Dendritic cell treated with granulocyte-macrophage colony-stimulating factor and Interleukin-4, amounts not matched to agents 40 ng/mL and 50 ng/mL, for 4 days (primary cell): ENCODE measurements around the gene NEDD4.
"Not testable (repeated sequence)": the region's sequence is repeated elsewhere in the genome, so short reads cannot be mapped to it uniquely, and the experiment has no call there.

Experiments used
- H3K27ac Mint-ChIP-seq: one replicate; pipeline ENCODE4 v1.8.0; 2022; ENCODE audit warnings: mild to moderate bottlenecking, mixed read lengths
- H3K27me3 Mint-ChIP-seq: one replicate; pipeline ENCODE4 v1.8.0; 2022; ENCODE audit warnings: mild to moderate bottlenecking, mixed read lengths
- H3K36me3 Mint-ChIP-seq: one replicate; pipeline ENCODE4 v1.8.0; 2022; ENCODE audit warnings: low read depth, mixed read lengths
- H3K4me1 Mint-ChIP-seq: one replicate; pipeline ENCODE4 v1.8.0; 2022; ENCODE audit warnings: low read depth, mixed read lengths
- H3K4me3 Mint-ChIP-seq: one replicate; pipeline ENCODE4 v1.8.0; 2022; ENCODE audit warnings: mild to moderate bottlenecking, moderate library complexity, mixed read lengths
- H3K9me3 Mint-ChIP-seq: one replicate; pipeline ENCODE4 v1.8.0; 2022; ENCODE audit warnings: mixed read lengths
- intact Hi-C: fragments of 100-400 bp; cut with micrococcal nuclease; formaldehyde crosslinking; loops from one replicate; pipeline ENCODE4 v1.15.0; 2022

The NEDD4 gene

DNA sequence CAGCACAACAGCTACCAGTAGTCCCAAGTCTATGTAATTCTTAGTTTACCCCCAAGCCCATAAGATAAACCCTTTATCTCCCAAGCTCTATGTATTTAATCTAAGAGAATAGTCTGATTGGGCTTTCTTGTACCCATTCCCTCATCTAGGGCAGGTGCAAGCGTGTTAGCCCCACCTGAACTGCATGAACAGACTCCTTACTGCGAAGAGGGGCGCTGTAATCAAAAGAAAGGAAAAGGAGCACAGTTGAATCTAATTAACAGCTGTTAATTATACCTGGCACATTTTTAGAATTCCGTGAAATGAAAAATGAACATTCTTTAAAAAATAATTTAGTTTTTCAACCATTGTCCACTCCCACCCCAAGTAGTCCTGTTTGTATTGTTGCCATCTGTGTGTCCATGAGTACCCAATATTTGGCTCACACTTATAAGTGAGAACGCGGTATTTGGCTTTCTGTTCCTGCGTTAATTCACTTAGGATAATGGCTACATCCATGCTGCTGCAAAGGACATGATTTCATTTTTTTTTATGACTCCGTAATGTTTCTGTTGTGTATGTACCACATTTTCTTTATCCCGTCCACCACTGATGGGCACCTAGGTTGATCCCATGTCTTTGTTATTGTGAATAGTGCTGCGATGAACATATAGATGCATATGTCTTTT lies 26.5 kb upstream of the NEDD4 start:
- Mint-ChIP-seq H3K4me1 (no peaks in the 10 kb centered on the region), H3K27me3 (no peaks in the 10 kb centered on the region), H3K9me3 (peaks cover 14% of the 10 kb centered on the region), H3K27ac (no peak overlapping the region), H3K36me3 (no peaks in the 10 kb centered on the region), H3K4me3 (no peak overlapping the region)
- intact Hi-C loops: no loop called here

GRCh38 chr15:56019060-56019793 lies 25.8 kb upstream of the NEDD4 start:
- intact Hi-C loops: no loop called here
- no peak overlapping the region for H3K4me3 Mint-ChIP-seq
- no peaks in the 10 kb centered on the region for H3K4me1 Mint-ChIP-seq
- H3K27me3 Mint-ChIP-seq: no peaks in the 10 kb centered on the region
- no peak overlapping the region for H3K27ac Mint-ChIP-seq
- no peaks in the 10 kb centered on the region for H3K36me3 Mint-ChIP-seq
- H3K9me3 Mint-ChIP-seq: peaks cover 14% of the 10 kb centered on the region

DNA sequence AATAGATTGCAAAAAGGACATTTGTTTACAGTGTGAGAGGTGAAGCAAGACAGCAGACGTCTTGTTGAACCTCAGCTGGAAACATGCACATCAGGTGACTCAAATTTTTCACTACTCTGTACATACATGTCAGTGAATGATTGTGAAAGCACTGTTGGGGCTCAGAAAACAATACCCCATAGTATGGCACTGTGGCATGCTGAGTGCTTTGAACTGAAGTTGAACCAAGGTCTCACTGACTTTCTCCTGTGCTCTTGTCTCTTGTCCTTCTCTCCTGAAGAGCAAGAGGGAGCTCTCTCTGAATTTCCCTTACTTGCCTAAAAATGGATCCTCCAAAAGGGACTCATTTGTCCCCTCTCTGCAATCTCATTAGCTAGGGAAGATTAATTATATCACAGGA lies 24.5 kb upstream of the NEDD4 start:
- no peaks in the 10 kb centered on the region for H3K36me3 Mint-ChIP-seq
- H3K9me3 Mint-ChIP-seq: peaks cover 27% of the 10 kb centered on the region
- H3K27me3 Mint-ChIP-seq: no peaks in the 10 kb centered on the region
- intact Hi-C loops: no loop called here
- no peak overlapping the region for H3K4me3 Mint-ChIP-seq
- H3K4me1 Mint-ChIP-seq: no peaks in the 10 kb centered on the region
- H3K27ac Mint-ChIP-seq: no peak overlapping the region

DNA sequence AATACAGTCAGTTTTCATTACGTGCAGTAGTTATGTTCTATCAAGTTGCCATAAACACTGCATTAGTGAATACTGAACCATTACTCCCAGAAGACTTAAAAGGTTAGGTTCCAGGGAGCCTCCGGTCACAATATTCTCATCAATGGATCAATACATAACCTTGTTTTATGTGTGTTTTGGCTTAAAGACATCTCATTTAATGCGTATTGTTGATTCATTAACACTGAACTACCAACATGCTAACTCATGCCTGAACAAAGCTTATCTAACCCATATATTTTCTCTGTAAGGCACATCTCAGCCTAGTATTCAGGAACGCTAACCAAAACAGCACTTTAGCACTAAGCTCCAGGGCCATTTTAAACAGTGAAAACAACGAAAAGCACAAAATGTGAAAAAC lies 24.1 kb upstream of the NEDD4 start:
- no peaks in the 10 kb centered on the region for H3K4me1 Mint-ChIP-seq
- H3K4me3 Mint-ChIP-seq: no peak overlapping the region
- intact Hi-C loops: no loop called here
- H3K9me3 Mint-ChIP-seq: peaks cover 31% of the 10 kb centered on the region
- no peak overlapping the region for H3K27ac Mint-ChIP-seq
- H3K36me3 Mint-ChIP-seq: no peaks in the 10 kb centered on the region
- H3K27me3 Mint-ChIP-seq: no peaks in the 10 kb centered on the region

DNA sequence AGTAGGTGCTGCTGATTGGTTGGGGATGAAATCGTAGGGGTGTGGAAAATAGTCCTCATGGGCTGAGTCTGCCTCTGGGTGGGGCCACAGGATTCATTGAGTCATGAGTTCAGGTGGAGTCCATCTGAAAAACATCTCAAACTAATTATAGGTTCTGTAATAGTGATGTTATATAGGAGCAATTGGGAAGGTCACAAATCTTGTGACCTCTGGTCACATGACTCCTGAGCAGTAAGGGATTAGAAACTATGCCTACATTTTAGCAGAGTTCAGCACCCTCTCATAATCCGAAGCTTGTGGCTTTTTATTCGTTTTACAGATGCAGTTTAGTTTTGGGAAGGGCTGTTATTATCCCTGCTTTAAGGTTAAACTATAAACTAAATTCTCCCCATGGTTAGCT lies 22.9 kb upstream of the NEDD4 start:
- H3K27ac Mint-ChIP-seq: no peak overlapping the region
- no peaks in the 10 kb centered on the region for H3K27me3 Mint-ChIP-seq
- no peaks in the 10 kb centered on the region for H3K4me1 Mint-ChIP-seq
- H3K4me3 Mint-ChIP-seq: no peak overlapping the region
- no peaks in the 10 kb centered on the region for H3K36me3 Mint-ChIP-seq
- intact Hi-C loops: no loop called here
- H3K9me3 Mint-ChIP-seq: peaks cover 31% of the 10 kb centered on the region

DNA sequence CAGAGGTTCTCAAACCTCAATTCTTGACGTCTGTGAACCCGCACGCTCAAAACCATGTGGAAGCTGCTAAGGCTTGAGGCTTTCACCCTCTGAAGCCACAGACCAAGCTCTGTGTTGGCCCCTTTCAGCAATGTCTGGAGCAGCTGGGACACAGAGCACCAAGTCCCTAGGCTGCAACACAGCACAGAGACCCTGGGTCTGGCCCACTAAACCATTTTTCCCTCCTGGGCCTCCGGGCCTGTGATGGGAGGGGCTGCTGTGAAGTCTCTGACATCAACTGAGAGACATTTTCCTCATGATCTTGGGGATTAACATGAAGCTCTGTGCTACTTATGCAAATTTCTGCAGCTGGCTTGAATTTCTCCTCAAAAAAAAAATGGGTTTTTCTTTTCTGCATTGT lies 21.3 kb upstream of the NEDD4 start:
- Mint-ChIP-seq H3K27ac (no peak overlapping the region), H3K9me3 (peaks cover 31% of the 10 kb centered on the region), H3K4me3 (no peak overlapping the region), H3K4me1 (no peaks in the 10 kb centered on the region), H3K27me3 (no peaks in the 10 kb centered on the region), H3K36me3 (no peaks in the 10 kb centered on the region)
- intact Hi-C loops: no loop called here

DNA sequence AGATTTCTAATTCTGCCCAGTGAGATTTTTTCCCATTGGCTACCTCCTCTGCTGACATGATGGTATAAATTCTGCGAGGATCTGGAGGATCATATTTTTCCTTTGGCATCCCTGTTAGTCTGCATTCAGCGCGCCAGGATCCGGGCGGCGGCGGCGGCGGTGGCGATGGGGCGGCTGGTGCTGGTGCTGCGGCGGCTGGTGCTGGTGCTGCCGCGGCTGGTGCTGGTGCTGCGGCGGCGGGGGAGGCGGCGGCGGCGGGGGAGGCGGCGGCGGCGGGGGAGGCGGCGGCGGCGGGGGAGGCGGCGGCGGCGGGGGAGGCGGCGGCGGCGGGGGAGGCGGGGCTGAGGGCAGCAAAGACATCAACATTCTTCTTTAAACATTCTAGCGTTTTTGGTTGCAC lies 13.6 kb upstream of the NEDD4 start:
- H3K36me3 Mint-ChIP-seq, H3K4me1 Mint-ChIP-seq, H3K4me3 Mint-ChIP-seq, H3K27me3 Mint-ChIP-seq, H3K9me3 Mint-ChIP-seq, intact Hi-C loops, H3K27ac Mint-ChIP-seq: not testable (repeated sequence)

- H3K4me3 Mint-ChIP-seq, H3K36me3 Mint-ChIP-seq, intact Hi-C loops, H3K27me3 Mint-ChIP-seq, H3K27ac Mint-ChIP-seq, H3K4me1 Mint-ChIP-seq, H3K9me3 Mint-ChIP-seq: not testable (repeated sequence)
Measured at GRCh38 chr15:56006371-56006770, 13.0 kb upstream of the NEDD4 start.

DNA sequence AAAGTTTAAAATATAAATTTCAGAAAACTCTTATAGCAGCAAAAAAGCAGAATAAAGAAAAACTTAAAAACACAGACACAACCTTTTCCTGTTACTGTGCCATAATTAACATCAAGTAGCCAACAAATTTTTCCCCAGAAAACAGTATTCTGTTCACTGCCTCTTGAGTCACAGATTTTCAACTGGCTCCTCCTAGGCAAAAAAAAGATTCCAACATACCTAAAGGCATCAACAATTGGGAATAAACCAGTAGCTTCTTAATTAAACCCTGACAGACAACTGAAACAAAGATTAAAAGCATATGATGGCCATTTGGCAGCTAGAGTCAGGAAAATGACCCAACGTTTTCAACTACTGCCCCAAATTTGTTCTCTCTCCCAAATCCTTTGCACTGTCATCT lies 10.9 kb upstream of the NEDD4 start:
- H3K4me1 Mint-ChIP-seq, H3K36me3 Mint-ChIP-seq, H3K9me3 Mint-ChIP-seq, intact Hi-C loops, H3K27me3 Mint-ChIP-seq, H3K27ac Mint-ChIP-seq, H3K4me3 Mint-ChIP-seq: not testable (repeated sequence)

- H3K9me3 Mint-ChIP-seq, H3K36me3 Mint-ChIP-seq, H3K27me3 Mint-ChIP-seq, H3K4me1 Mint-ChIP-seq, H3K27ac Mint-ChIP-seq, intact Hi-C loops, H3K4me3 Mint-ChIP-seq: not testable (repeated sequence)
Measured at GRCh38 chr15:56003777-56004176, 10.4 kb upstream of the NEDD4 start.

DNA sequence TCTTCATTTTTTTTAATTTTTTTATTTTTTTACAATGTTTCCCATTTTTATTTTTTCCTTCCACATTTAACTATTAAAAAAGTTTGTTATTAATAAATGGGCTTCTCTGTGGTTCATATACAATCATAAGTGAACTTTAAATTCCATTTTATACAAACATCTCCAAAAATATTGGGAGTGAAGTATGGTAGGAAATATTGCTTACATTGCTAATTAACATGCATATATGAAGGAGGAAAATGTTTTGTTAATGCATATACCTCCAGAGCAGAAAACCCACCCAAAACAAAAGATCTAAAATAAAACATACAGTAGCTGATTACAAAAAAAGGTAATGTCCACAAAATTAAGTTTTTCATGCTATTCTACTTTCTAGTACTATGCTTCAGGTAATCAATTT lies 9.9 kb upstream of the NEDD4 start:
- H3K27me3 Mint-ChIP-seq, H3K36me3 Mint-ChIP-seq, H3K4me1 Mint-ChIP-seq, H3K9me3 Mint-ChIP-seq, H3K4me3 Mint-ChIP-seq, intact Hi-C loops, H3K27ac Mint-ChIP-seq: not testable (repeated sequence)

- Mint-ChIP-seq H3K27ac (no peak overlapping the region), H3K4me1 (no peaks in the 10 kb centered on the region)
- intact Hi-C loops: no loop called here
Measured at GRCh38 chr15:56001471-56002078, 8.2 kb upstream of the NEDD4 start.

GRCh38 chr15:55999658-56000057 lies 6.2 kb upstream of the NEDD4 start:
- intact Hi-C loops: no loop called here
- no peaks in the 10 kb centered on the region for H3K36me3 Mint-ChIP-seq
- no peak overlapping the region for H3K4me3 Mint-ChIP-seq
- no peaks in the 10 kb centered on the region for H3K9me3 Mint-ChIP-seq
- H3K27me3 Mint-ChIP-seq: peaks cover 4% of the 10 kb centered on the region
- no peaks in the 10 kb centered on the region for H3K4me1 Mint-ChIP-seq
- H3K27ac Mint-ChIP-seq: no peak overlapping the region

More at GRCh38 chr15:56001471-56002078, 8.2 kb upstream of the NEDD4 start:
- Mint-ChIP-seq H3K4me3 (no peak overlapping the region), H3K27me3 (peaks cover 3% of the 10 kb centered on the region), H3K9me3 (no peaks in the 10 kb centered on the region), H3K36me3 (no peaks in the 10 kb centered on the region)

GRCh38 chr15:55998478-55998877 lies 5.1 kb upstream of the NEDD4 start:
- H3K27ac Mint-ChIP-seq: no peak overlapping the region
- no peaks in the 10 kb centered on the region for H3K4me1 Mint-ChIP-seq
- H3K36me3 Mint-ChIP-seq: peaks cover 2% of the 10 kb centered on the region
- H3K9me3 Mint-ChIP-seq: no peaks in the 10 kb centered on the region
- intact Hi-C loops: no loop called here
- peaks cover 13% of the 10 kb centered on the region for H3K27me3 Mint-ChIP-seq
- H3K4me3 Mint-ChIP-seq: no peak overlapping the region
